Esophagus muscularis mucosa (tissue), 4 donors: ENCODE results near the gene LIFR.

Experiments used
- CTCF ChIP-seq, 3 experiments: fragments of 200-600 bp in 2 of 3; fragments of 450-650 bp in 1 of 3; sonication (generic) in 2 of 3; IDR thresholded peaks; one replicate each; pipeline ENCODE4 v1.5.1; 2017 to 2019; ENCODE audit warnings: antibody characterized with exemption in 3 of 3, mild to moderate bottlenecking in 2 of 3, moderate library complexity in 1 of 3
- EP300 ChIP-seq: sonication (generic); formaldehyde crosslinking; IDR thresholded peaks from one replicate; pipeline ENCODE4 v1.6.1; 2017; ENCODE audit warnings: antibody characterized with exemption
- POLR2A ChIP-seq: fragments of 450-650 bp; IDR thresholded peaks from one replicate; pipeline ENCODE4 v1.6.1; 2017; ENCODE audit warnings: antibody characterized with exemption, moderate library complexity, mild to moderate bottlenecking, low read depth
- POLR2AphosphoS5 ChIP-seq, 2 donors: sonication (generic); formaldehyde crosslinking; IDR thresholded peaks; one replicate each; pipeline ENCODE4 v1.6.1; 2017; ENCODE audit warnings: antibody characterized with exemption in 2 of 2

DNA sequence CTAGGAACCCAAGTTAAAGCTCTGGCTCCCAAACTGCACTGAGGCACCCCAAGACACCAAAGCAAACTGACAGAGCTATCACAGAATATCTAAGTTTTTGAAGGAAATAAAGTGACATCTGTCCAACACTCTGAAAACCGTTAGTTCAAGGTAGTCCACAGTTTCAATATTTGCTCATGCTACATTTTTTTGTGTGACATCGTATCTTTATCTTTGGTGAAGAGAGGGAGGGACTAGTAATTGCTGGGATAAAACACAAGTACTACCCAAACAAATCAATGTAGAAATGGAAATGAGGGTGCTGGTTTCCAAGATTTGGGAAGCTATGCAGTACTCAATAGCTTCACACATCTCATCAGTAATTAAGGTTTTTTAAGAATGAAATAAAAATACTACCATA is 20.6 kb downstream of the LIFR start:
- TF ChIP-seq CTCF (IDR thresholded peaks at IDR 0.05) (no peak), EP300 (no peak), POLR2A (no peak), POLR2AphosphoS5 (IDR thresholded peaks at IDR 0.05) (no peak)
